HG02943 (cell line): ENCODE measurements around the gene NRARP.
A peak's percentile ranks its signal among the peaks of the same experiment; 100 is the strongest.
"Not testable (repeated sequence)": the region's sequence is repeated elsewhere in the genome, so short reads cannot be mapped to it uniquely, and the experiment has no call there.

Experiments
- ATAC-seq: cut with Tn5 transposase; IDR thresholded peaks from one replicate; pipeline ENCODE4 v1.9.1; 2021; ENCODE audit warnings: mild to moderate bottlenecking, low read depth, moderate library complexity; ENCODE audit not compliant: unreplicated experiment

The NRARP gene

GRCh38 chr9:137302118-137302448, at the start of gene NRARP:
Gene NRARP, minus strand, starts transcription at chr9:137302271. Its CDS starts 343 bp downstream, at chr9:137301928.
- peak; percentile 50 for ATAC-seq

GRCh38 chr9:137350696-137351584, 48.9 kb upstream of the NRARP start:
- no peak for ATAC-seq

- ATAC-seq: no peak
Measured at GRCh38 chr9:137349471-137350033, 47.5 kb upstream of the NRARP start.

- no peak for ATAC-seq
Measured at GRCh38 chr9:137348769-137349470, 46.8 kb upstream of the NRARP start.

GRCh38 chr9:137347928-137348327, 45.9 kb upstream of the NRARP start:
- ATAC-seq: no peak

- no peak for ATAC-seq
Measured at GRCh38 chr9:137342482-137342881, 40.4 kb upstream of the NRARP start.

- no peak for ATAC-seq
Measured at GRCh38 chr9:137341227-137341626, 39.2 kb upstream of the NRARP start.

- ATAC-seq: not testable (repeated sequence)
Measured at GRCh38 chr9:137339908-137340462, 37.9 kb upstream of the NRARP start.

- ATAC-seq: no peak
Measured at GRCh38 chr9:137339045-137339907, 37.2 kb upstream of the NRARP start.

- no peak for ATAC-seq
Measured at GRCh38 chr9:137336735-137337134, 34.7 kb upstream of the NRARP start.

- ATAC-seq: no peak
Measured at GRCh38 chr9:137333016-137333671, 31.1 kb upstream of the NRARP start.

- no peak for ATAC-seq
Measured at GRCh38 chr9:137331929-137332328, 29.9 kb upstream of the NRARP start.

- no peak for ATAC-seq
Measured at GRCh38 chr9:137330689-137331088, 28.6 kb upstream of the NRARP start.

- ATAC-seq: not testable (repeated sequence)
Measured at GRCh38 chr9:137329590-137329989, 27.5 kb upstream of the NRARP start.

- not testable (repeated sequence) for ATAC-seq
Measured at GRCh38 chr9:137327641-137328550, 25.8 kb upstream of the NRARP start.

GRCh38 chr9:137326445-137327065, 24.5 kb upstream of the NRARP start:
- ATAC-seq: no peak

GRCh38 chr9:137325799-137326198, 23.7 kb upstream of the NRARP start:
- no peak for ATAC-seq

- no peak for ATAC-seq
Measured at GRCh38 chr9:137325124-137325523, 23.1 kb upstream of the NRARP start.
